ENCODE data around the gene ALK.

The ALK gene

GRCh38 chr2:29611850-29612249 lies 309.5 kb downstream of the ALK start:
- no peak for DNase-seq (ENCODE audit: low read depth in 2 of 2)

GRCh38 chr2:29611261-29611660 lies 310.1 kb downstream of the ALK start:
- no peak for DNase-seq (ENCODE audit: low read depth in 2 of 2)

DNA sequence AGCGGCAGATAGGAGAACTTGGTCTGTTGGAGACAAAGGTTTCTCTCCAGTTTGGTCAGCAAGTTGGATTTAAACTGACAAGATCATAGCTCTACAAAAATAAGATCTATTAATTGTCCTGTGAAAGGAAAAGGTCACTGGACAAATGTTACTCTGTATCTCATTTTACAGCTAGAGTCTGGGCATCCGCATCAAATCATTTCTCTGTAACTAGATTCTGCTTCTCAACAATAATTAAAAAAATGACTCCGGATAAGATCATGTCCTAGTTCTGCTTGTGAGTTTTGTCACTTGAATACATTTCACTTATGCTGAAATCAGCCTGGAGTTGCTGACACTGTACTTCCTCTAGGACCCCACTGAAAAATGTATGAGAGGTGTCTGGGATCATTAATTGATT lies 310.8 kb downstream of the ALK start:
- no peak for DNase-seq (ENCODE audit: low read depth in 2 of 2)

DNA sequence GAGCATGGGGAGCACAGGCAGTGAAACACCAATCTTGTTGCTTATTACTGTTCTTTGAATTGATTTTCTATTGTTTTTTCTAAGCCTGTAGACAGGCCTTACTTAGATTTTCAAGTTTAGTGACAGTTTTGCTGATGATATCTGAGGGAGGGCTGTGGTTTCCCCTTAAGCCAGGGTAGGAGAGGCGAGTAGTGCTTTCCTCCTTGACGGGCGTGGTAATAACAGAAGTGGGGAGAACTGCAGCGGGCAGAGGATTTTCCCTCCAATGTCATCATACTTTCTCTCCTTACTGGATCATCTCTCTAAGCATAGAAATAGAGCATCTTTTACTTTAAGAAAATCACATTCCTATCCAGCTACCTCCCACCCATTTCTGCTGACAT lies 314.4 kb downstream of the ALK start:
- DNase-seq (ENCODE audit: low read depth in 2 of 2): no peak

DNA sequence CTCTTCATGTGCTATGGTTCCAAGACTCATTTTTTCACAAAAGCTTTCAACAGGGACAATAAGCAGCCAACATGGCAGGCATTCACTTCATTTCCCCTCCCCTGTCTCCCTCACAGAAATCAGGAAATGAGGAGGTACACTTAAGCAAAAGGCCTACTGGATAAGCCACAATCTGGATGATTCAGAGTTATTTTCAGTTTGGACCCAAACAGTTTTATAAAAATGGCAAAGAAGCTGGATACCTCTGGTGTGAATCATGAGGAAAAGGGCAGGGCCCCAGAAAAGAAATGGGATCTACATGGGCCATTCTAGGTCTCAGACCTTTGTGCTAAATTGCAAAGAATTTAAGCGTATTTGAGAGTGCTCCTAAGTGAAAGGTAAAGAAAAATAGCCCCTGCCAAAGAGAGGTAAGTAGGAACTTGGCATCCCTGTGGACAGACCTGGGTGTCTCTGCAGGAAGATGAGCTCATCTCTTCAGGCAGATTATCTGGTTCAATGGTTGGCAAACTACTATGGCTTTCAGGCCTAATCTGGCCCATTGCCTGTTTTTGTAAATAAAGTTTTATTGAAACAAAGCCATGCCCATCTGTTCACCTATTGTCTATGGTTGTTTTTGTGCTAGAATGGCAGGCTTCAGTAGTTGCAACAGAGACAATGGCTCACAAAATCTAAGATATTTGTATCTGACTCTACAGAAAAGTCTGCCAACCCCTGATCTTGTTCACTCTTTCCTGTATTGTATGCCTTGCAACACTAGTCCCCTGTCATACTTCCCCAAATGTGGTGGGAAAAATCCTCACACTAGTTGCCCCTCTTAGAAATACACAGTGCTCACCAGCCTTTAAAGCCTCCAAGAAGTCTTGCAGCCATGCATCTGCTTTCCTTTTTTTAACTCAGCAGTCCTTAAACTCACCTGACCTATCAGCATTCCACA lies 315.0 kb downstream of the ALK start:
- no peak for DNase-seq (ENCODE audit: low read depth in 2 of 2)

DNA sequence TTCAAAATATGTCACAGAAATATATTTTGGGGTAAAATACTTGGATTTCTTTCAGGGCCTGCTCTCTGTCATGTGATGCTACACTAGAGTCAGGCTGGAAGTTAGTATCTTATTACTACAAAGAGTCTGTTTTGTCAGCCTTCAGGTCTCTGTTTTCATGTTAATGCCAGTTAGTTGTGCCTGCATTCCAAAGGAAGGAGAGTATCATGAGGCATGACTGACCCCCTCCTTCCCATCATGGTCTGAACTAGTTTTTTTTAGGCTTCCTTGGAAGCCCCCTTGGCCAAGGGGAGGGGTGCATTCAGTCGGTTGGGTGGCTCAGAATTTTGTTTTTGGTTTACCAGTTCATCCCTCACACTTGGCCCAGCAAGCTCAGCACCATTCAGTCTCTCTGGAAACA lies 318.0 kb downstream of the ALK start:
- DNase-seq (ENCODE audit: low read depth in 2 of 2): no peak

DNA sequence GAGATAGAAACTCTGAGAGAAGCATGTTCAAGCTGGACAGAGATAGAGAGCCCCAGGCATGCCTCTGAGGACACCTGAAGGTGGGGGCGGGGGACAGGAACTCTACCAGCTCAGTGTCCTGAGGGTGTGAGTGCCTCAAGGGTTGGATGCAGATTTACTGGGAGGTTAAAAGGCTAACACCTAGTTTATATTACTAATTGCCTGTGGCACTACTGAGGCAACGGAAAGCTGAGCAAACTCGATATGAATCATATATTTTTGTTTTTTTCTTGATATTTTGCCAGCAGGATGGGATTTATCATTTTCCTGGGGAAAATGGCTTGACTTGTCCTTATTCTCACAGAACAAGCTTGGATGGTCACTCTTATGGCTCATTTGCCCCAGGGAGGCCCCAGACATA lies 319.5 kb downstream of the ALK start:
- no peak for DNase-seq (ENCODE audit: low read depth in 2 of 2)

DNA sequence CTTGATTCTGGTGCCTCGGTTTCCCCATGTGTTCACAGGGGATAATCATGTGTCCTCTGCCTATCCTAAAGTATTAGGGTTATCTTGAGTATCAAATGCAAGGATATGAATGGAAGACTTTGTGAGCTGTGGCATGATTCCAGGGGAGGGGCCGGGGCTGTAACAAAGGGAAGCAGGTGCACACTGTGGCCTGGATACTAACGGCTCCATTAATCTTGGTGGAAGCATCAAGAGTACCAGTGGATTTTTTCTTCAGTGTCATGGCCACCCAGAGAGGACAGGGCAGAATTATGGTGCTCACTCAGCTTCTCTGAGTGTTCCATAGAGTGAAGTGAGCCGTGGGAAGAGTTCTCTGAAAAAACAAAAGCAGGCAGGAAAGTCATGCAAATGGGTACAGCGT lies 320.1 kb downstream of the ALK start:
- no peak for DNase-seq (ENCODE audit: low read depth in 2 of 2)

DNA sequence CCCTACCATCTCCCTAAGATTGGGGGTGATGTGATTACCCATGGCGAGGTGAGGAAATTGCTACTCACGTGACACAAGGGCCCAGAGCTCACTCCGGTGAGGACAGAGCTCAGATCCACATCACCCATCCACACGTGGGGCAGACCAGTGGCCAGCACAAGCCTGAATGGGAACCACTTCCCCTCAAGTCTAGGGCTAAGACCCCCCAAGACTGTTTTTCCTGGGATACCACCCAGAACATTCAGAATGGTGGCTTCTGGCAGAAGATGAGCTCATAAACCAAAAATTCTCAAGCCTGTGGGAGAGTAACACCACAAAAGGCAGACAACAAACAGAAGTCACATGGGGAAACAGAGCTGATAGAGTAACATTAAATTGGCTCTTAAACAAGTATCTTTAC lies 321.4 kb downstream of the ALK start:
- no peak for DNase-seq (ENCODE audit: low read depth in 2 of 2)

- no peak for DNase-seq (ENCODE audit: low read depth in 2 of 2)
These were observed 322.4 kb downstream of the ALK start for GRCh38 chr2:29598978-29599377.

DNA sequence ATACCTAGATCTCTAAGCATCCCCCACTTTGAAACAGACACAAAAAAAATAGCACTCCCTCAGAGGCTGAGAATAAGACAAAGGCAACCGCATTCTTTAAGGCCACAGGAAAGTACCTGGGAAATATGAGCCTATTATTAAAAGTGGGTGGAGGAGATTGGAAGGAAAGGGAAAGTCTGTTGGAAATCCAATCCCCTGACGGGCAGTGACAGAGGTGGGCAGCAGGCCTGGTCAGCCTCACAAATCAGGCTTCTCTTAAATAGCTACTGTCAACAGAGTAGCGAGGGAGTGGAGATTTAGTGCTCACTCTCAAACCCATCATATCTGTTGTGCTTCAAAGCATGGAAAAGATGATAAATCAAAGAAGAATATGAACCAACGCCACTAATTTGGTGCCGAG lies 324.4 kb downstream of the ALK start:
- DNase-seq (ENCODE audit: low read depth in 2 of 2): no peak

DNA sequence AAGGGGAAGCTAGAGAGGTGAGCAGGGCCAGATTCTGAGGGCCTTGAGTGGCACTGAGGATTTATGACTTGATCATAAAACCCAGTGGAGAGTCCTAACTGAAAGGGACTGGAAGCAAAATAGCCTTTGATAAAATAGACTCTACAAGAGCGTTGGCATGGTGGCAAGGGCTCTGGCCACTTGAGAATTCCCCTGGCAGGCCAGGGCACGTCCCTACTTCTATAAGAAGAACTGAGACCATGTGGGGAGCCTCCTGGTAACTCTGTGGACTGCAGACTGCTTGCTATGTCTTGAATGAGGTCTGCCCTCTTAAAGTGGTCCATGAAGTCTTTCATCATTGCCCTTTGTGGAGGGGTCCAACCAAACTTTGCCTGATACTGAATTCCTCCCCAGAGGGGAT lies 324.8 kb downstream of the ALK start:
- no peak for DNase-seq (ENCODE audit: low read depth in 2 of 2)

GRCh38 chr2:29591600-29591999 lies 329.8 kb downstream of the ALK start:
- no peak for DNase-seq (ENCODE audit: low read depth in 2 of 2)

- no peak for DNase-seq (ENCODE audit: low read depth in 2 of 2)
These were observed 331.2 kb downstream of the ALK start for GRCh38 chr2:29590211-29590610.

DNA sequence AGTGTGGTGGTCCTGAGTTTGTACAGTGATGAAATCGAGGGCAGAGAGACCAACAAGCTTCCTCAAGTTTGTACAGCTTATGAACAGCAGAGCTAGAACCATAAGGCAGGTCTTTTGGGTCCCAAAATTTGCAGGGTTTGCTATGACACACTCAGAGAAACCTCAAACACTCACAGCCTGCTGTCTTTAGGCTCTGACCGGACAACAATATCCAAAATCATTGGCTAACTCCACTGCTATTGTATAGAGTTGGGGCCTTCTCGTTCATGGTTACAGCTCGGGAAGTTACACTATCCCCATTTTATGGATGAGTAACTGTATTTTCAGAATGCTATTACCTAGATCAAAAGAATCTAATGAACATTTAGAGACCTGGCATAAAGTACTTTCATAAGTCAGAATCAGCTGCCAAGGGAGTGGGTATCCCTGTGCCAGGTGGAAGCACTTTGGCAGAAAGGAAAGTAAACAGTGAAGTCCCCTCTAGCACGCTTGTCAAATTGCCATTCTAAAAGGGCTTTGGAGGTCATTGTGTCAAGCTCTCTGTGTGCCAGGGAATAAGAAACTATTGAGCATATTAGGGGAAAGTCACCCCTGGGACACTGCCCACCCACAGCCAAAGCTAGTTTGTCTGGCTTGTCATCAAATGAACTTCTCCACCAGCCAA lies 331.8 kb downstream of the ALK start:
- no peak for DNase-seq (ENCODE audit: low read depth in 2 of 2)

GRCh38 chr2:29587402-29588190 lies 333.8 kb downstream of the ALK start:
- no peak for DNase-seq (ENCODE audit: low read depth in 2 of 2)

DNA sequence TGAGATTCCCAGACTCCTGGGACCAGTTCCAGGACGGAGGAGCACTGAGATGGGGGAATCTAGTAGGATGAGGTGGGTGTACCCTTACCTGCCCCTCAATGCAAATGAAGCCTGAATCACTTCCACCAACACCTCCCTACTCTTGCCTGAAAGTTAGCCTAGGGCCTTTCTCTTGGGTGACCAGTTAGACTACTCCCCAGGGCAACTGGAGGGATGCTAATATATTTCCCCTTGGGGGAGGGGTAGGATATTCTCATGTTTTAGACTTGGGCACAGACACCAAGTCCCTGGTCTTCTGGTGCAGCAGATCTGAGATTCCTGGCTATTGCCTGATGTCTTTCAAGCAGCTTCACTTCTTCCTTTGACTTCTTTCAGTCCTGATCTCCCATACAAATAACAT lies 334.5 kb downstream of the ALK start:
- DNase-seq (ENCODE audit: low read depth in 2 of 2): no peak

DNA sequence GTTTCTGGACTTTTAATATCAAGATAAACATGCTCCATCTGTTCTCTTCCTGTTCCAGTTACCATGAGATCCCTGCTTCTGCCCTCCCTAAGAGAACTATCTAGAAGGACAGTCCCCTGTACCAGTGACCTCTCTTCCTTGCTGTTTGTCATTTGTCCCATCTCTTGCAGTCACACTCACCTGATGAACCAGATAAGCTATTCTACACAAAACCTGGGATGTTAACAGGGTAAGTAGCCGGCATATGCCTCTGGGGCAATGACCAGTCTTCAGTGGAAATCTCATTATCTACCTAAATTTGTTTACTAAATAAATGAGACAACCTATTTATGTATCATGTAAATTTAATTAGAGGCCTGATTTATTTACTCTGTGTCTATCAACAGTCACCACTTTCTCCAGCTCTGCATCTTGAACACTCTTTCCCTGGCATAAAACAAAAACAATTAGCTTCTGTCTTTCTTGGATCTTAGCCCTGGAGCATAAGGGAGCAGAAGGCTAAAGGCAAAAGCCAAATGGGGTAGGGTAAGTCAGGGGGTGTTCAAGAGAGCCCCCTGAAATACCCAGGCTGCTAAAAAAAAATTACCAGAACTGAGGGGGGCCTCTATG lies 337.7 kb downstream of the ALK start:
- no peak for DNase-seq (ENCODE audit: low read depth in 2 of 2)

GRCh38 chr2:29583104-29583503 lies 338.3 kb downstream of the ALK start:
- DNase-seq (ENCODE audit: low read depth in 2 of 2): no peak

DNA sequence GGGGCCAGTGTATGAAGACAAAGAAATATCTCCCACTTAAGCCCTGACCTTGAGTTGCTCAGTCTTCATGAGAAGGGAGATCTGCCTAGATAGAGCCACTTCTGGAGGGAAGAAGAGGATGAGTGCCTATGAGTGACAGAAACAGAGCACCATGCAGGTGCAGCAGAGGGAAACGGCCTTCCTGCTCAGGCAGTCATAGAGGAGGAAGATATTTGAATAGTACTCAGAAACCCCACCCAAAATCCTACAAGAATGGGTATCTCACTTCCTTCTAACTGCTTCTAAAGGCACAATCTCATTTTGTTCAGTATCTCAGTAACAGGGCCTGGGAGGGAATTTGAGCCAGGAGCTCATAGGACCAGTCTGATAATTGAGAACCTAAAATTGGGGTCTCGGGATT lies 339.3 kb downstream of the ALK start:
- no peak for DNase-seq (ENCODE audit: low read depth in 2 of 2)

GRCh38 chr2:29580223-29580622 lies 341.2 kb downstream of the ALK start:
- DNase-seq (ENCODE audit: low read depth in 2 of 2): no peak

DNA sequence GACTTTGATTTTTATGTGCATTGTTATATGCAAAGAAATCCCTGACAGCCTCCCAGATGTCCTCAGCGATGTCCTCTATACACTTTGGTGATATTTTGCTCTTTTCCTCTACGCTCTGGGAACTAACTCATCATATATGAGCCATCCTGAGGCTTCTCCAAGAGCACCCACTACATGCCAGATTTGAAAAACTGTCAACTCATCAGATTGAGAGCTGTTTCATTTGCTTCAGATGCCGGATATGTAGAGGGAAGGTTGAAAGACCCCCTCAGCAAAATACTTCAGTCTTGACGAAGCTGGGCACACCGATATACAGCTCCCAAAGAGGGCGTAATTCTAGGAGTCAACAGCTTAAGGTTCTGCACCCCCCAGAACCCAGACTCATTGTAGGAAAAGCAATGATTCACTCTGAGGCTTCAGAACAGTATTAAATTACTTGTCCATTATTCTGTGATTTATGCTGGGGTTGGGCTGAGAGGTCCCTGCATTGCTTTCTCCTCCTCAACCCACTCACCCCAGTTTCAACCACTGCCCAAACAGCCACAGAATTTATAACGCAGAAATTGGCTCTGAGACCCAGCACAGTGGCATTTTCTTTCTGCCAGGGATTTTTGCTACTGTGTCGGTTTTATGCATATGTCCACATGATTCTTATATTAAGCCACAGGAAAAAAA lies 341.8 kb downstream of the ALK start:
- no peak for DNase-seq (ENCODE audit: low read depth in 2 of 2)
